RPMI7951 (cell line): ENCODE data around the gene TAF11L5. TPM values are rescaled to one million over a fixed set of nuclear protein-coding genes. Genes with fewer than 3 reads are reported as not detected.
"Not testable (repeated sequence)": the region's sequence is repeated elsewhere in the genome, so short reads cannot be mapped to it uniquely, and the experiment has no call there.

Source experiments
- DNase-seq: peaks from one replicate; pipeline ENCODE4 v3.0.0-alpha.2; 2012; ENCODE audit warnings: low read depth
- total RNA-seq: library from RNA; depleted of rRNA; stranded (reverse); fragments of >200 nt; shearing (Covaris generic); gene quantifications from 2 replicates; pipeline ENCODE4 v1.2.3, GENCODE V29; 2014; rRNA removed

TAF11L5 gene
- not detected in 2 replicates for total RNA-seq

- DNase-seq, result not testable (repeated sequence)
These were observed at the start of gene TAF11L5 for GRCh38 chr5:17524935-17525334. TAF11L5 (plus strand) TSS chr5:17525235.

GRCh38 chr5:17477043-17477442 is 48.0 kb upstream of the TAF11L5 start:
- no peak for DNase-seq

GRCh38 chr5:17477573-17478265 is 47.3 kb upstream of the TAF11L5 start:
- no peak for DNase-seq

DNA sequence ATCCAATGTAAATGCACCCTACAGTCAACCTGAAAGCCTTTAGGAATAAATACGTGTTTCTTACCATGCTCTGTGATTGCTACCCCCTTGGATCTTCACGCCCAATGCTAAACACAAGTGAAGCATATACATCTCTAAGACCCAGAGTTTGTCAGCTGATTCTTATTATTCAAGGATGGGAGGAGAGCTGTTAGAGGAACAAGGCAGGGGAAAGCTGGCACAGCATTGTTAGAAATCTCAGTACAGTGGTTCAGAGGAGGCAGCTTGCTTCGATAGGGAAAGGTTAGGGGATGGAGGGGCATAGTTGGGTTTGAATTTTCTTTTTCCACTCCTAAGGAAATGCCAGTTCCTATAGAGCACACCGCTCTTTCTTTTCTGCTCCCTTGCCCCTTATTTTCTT is 43.7 kb upstream of the TAF11L5 start:
- no peak for DNase-seq

GRCh38 chr5:17482790-17483189 is 42.2 kb upstream of the TAF11L5 start:
- no peak for DNase-seq

DNA sequence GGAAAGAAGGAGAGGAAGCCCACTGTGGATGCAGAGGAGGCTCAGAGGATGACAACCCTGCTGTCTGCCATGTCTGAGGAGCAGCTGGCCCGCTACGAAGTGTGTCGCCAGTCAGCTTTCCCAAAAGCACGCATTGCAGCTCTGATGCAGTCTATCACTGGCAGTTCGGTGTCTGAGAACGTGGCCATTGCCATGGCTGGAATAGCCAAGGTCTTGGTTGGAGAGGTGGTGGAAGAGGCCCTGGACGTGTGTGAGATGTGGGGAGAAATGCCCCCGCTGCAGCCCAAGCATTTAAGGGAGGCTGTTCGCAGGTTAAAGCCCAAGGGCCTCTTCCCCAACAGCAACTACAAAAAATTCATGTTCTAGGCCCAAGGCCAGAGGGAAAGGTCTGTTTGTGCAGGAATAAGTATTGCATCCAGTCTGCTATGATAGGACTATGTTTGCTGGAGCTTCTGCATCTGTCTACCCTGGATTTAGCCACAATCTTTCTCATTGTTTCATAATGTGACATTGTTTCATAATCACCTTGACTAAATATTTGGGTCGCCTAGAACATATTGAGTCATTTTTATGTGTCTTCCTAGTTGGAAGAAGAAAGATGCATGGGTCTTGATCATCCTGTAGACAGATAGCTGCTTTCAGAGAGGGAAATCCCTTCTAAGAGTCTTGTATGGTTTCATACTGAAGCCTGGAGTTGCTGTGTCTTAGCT is 38.4 kb upstream of the TAF11L5 start:
- DNase-seq, result not testable (repeated sequence)

GRCh38 chr5:17487174-17487512 is 37.9 kb upstream of the TAF11L5 start:
- no peak for DNase-seq

DNA sequence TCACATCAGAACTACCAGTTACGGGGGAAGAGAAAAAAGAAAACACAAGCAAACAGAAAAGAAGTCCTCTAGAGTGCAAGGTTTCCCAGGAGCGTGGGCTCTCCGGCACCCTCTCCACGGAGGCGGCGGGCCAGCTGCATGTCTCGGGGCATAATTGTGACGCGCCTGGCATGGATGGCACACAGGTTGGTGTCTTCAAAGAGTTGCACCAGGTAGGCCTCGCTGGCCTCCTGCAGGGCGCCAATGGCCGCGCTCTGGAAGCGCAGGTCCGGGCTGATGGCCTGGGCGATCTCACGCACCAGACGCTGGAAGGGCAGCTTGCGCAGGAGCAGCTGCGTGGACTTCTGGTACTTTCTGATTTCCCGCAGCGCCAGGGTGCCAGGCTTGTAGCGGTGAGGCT is 33.8 kb upstream of the TAF11L5 start:
- DNase-seq, result not testable (repeated sequence)

GRCh38 chr5:17492770-17493169 is 32.3 kb upstream of the TAF11L5 start:
- no peak for DNase-seq

GRCh38 chr5:17497446-17497845 is 27.6 kb upstream of the TAF11L5 start:
- DNase-seq, result no peak

GRCh38 chr5:17497931-17498330 is 27.1 kb upstream of the TAF11L5 start, which contains the start of gene TAF11L2:
TAF11L2 (plus strand) TSS chr5:17498231.
- DNase-seq, result not testable (repeated sequence)

DNA sequence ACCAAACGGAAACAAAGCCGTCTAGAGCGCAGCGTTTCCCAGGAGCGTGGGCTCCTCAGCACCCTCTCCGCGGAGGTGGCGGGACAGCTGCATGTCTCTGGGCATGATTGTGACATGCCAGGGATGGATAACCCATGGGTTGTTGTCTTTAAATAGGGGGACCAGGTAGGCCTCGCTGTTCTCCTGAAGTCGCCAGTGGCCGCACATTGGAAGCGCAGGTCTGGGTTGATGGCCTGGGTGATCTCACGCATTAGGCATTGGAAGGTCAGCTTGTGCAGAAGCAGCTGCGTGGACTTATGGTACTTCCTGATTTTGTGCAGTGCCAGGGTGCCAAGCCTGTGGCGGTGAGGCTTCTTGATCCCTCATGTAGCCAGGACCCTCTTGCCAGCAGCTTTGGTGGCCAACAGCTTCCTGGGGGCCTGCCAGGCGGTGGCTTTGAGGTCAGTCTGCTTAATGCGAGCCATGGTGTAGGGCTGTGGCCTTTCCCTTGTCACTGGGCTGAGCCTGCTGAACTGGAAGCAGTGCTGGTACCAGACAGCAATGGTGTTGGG is 13.2 kb upstream of the TAF11L5 start:
- no peak for DNase-seq

GRCh38 chr5:17517526-17517925 is 7.5 kb upstream of the TAF11L5 start:
- not testable (repeated sequence) for DNase-seq

DNA sequence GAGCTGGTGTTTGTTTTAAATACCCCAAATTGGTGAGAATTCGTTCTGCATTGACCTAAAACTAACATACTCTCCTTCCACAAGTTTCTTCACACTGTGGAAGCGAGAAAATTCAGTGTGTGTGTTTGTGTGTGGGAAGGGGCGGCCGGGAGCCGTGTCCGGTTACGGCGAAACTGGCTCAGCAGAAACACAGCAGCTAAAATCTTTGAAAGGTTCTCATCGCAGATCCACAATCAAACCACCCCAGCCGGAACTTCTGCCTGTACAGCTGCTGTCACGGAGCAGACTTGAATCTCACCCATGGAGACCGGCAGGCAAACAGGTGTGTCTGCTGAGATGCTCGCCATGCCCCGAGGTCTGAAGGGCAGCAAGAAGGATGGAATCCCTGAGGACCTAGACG is 7.0 kb upstream of the TAF11L5 start, which contains the start of gene TAF11L3:
TSS of gene TAF11L3 (plus strand) at position 301 of the 400 bp plus-strand sequence.
- not testable (repeated sequence) for DNase-seq

DNA sequence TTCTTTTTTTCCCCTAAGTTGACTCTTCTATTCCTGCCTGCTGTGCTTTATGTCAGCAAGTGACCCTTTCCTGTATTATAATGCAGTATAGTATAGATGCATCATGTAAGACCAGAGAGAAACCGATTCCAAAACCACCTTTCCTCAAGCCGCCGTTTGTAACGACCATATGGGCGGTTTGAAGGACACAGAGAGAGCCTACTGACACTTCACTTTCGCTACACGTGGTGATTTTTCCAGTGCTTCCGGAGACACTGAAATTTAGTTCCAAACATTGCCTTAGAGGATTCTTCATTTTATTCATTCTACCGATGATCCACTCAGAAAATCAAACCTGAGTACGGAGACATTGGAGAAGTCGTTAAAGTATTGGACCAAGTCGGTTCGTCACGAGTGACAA is 5.5 kb upstream of the TAF11L5 start:
- not testable (repeated sequence) for DNase-seq

GRCh38 chr5:17521501-17521900 is 3.5 kb upstream of the TAF11L5 start, which contains the start of gene TAF11L4:
TAF11L4 (plus strand) TSS chr5:17521801.
- not testable (repeated sequence) for DNase-seq

- not testable (repeated sequence) for DNase-seq
These were observed 1.5 kb downstream of the TAF11L5 start for GRCh38 chr5:17526504-17526903.

- DNase-seq, result not testable (repeated sequence)
These were observed 3.3 kb downstream of the TAF11L5 start, which contains the start of gene TAF11L6 for GRCh38 chr5:17528369-17528768. TAF11L6 (plus strand) TSS chr5:17528669.
